ENCODE data around the gene SLC7A6.

The SLC7A6 gene

GRCh38 chr16:68306633-68307032 lies 42.3 kb downstream of the SLC7A6 start:
- no peak overlapping the region for H3K4me3 ChIP-seq (ENCODE audit: low read depth, low read length, poor library complexity, severe bottlenecking)
- H3K4me2 ChIP-seq (ENCODE audit: low read length), result no peak overlapping the region
- peaks cover 72% of the 10 kb centered on the region for H3K36me3 ChIP-seq (ENCODE audit: insufficient read depth, low read length)
- H2AFZ ChIP-seq (ENCODE audit: low read length), result no peak overlapping the region
- no peak for TF ChIP-seq EZH2 (IDR thresholded peaks at IDR 0.05; ENCODE audit: borderline replicate concordance, low read length)
- no peak for TF ChIP-seq CTCF (IDR thresholded peaks at IDR 0.05; ENCODE audit: low read length)
- H4K20me1 ChIP-seq (ENCODE audit: insufficient read depth, low read length), result no peaks in the 10 kb centered on the region
- H3K9me3 ChIP-seq (ENCODE audit: low read length), result no peaks in the 10 kb centered on the region
- no peaks in the 10 kb centered on the region for H3K9me2 ChIP-seq (ENCODE audit: low read depth, low read length)
- no peaks in the 10 kb centered on the region for H3K27me3 ChIP-seq (ENCODE audit: insufficient read depth, low read length)
- peaks cover 3% of the 10 kb centered on the region; the same call in 1 of the 2 replicates for H3F3A ChIP-seq (ENCODE audit: insufficient read depth, low read length)
- peaks cover 12% of the 10 kb centered on the region; the same call in 1 of the 2 replicates for H3K79me2 ChIP-seq (ENCODE audit: insufficient read depth, low read length)
- no peak overlapping the region for H3K27ac ChIP-seq (ENCODE audit: low read depth, low read length, poor library complexity, severe bottlenecking)
- H3K4me1 ChIP-seq (ENCODE audit: insufficient read depth, low read length, severe bottlenecking), result peaks cover 14% of the 10 kb centered on the region
- no peak overlapping the region for H3K9ac ChIP-seq (ENCODE audit: low read length)

GRCh38 chr16:68309799-68310198 lies 45.5 kb downstream of the SLC7A6 start:
- H3K9me3 ChIP-seq (ENCODE audit: low read length), result no peaks in the 10 kb centered on the region
- no peaks in the 10 kb centered on the region for H3F3A ChIP-seq (ENCODE audit: insufficient read depth, low read length)
- H2AFZ ChIP-seq (ENCODE audit: low read length), result no peak overlapping the region
- H3K9me2 ChIP-seq (ENCODE audit: low read depth, low read length), result no peaks in the 10 kb centered on the region
- peak overlapping the region; percentile 83 for H3K4me3 ChIP-seq (ENCODE audit: low read depth, low read length, poor library complexity, severe bottlenecking)
- H3K27ac ChIP-seq (ENCODE audit: low read depth, low read length, poor library complexity, severe bottlenecking), result peak overlapping the region; percentile 61
- TF ChIP-seq EZH2 (IDR thresholded peaks at IDR 0.05; ENCODE audit: borderline replicate concordance, low read length), result no peak
- no peak for TF ChIP-seq CTCF (IDR thresholded peaks at IDR 0.05; ENCODE audit: low read length)
- H3K4me2 ChIP-seq (ENCODE audit: low read length), result peak overlapping the region; percentile 92
- no peaks in the 10 kb centered on the region for H3K27me3 ChIP-seq (ENCODE audit: insufficient read depth, low read length)
- H3K4me1 ChIP-seq (ENCODE audit: insufficient read depth, low read length, severe bottlenecking), result peaks cover 36% of the 10 kb centered on the region
- H3K9ac ChIP-seq (ENCODE audit: low read length), result peak overlapping the region; percentile 82
- H3K36me3 ChIP-seq (ENCODE audit: insufficient read depth, low read length), result peaks cover 51% of the 10 kb centered on the region
- no peaks in the 10 kb centered on the region for H4K20me1 ChIP-seq (ENCODE audit: insufficient read depth, low read length)
- H3K79me2 ChIP-seq (ENCODE audit: insufficient read depth, low read length), result peaks cover 29% of the 10 kb centered on the region

DNA sequence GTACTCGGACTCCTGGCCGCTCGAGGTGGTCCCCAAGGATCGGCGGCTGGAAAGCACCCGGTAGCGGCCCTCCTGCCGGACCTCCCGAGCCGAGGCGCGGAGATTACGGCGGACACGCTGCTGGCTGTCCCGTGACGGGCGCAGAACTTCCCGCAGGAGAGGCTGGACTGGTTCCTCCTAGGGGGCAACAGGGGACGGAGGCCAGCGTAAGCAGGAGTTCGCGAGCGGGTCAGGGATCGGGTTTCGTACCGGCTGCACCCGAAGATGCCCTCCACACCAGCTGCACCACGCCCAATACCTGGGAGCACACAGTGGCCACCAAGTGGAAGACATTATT lies 46.1 kb downstream of the SLC7A6 start:
- H3K9me3 ChIP-seq (ENCODE audit: low read length), result no peaks in the 10 kb centered on the region
- H3K79me2 ChIP-seq (ENCODE audit: insufficient read depth, low read length), result peaks cover 29% of the 10 kb centered on the region
- no peaks in the 10 kb centered on the region for H3K9me2 ChIP-seq (ENCODE audit: low read depth, low read length)
- no peaks in the 10 kb centered on the region for H3K27me3 ChIP-seq (ENCODE audit: insufficient read depth, low read length)
- H3K4me3 ChIP-seq (ENCODE audit: low read depth, low read length, poor library complexity, severe bottlenecking), result peak overlapping the region; percentile 83
- TF ChIP-seq CTCF (IDR thresholded peaks at IDR 0.05; ENCODE audit: low read length) (no peak), EZH2 (IDR thresholded peaks at IDR 0.05; ENCODE audit: borderline replicate concordance, low read length) (no peak)
- H4K20me1 ChIP-seq (ENCODE audit: insufficient read depth, low read length), result no peaks in the 10 kb centered on the region
- peak overlapping the region; percentile 82 for H3K9ac ChIP-seq (ENCODE audit: low read length)
- H3F3A ChIP-seq (ENCODE audit: insufficient read depth, low read length), result no peaks in the 10 kb centered on the region
- peak overlapping the region; percentile 61 for H3K27ac ChIP-seq (ENCODE audit: low read depth, low read length, poor library complexity, severe bottlenecking)
- H3K4me1 ChIP-seq (ENCODE audit: insufficient read depth, low read length, severe bottlenecking), result peaks cover 36% of the 10 kb centered on the region
- peaks cover 49% of the 10 kb centered on the region for H3K36me3 ChIP-seq (ENCODE audit: insufficient read depth, low read length)
- no peak overlapping the region for H2AFZ ChIP-seq (ENCODE audit: low read length)
- peak overlapping the region; percentile 92 for H3K4me2 ChIP-seq (ENCODE audit: low read length)

Measured in OCI-LY1 (cell line).